Activated CD4-positive, alpha-beta T cell treated with anti-CD3 and anti-CD28 coated beads, Interleukin-2, Interleukin-4, amounts not matched to agents 100 ng/mL and 50 ng/mL, durations not matched to agents 16 hours and 8 hours (primary cell): Measurements from ENCODE around the gene DOK4.
"Not testable (repeated sequence)": the region's sequence is repeated elsewhere in the genome, so short reads cannot be mapped to it uniquely, and the experiment has no call there.

Source experiments
- DNase-seq: peaks from one replicate; pipeline ENCODE4 v3.0.0-alpha.2; 2020; ENCODE audit warnings: low spot score

The DOK4 gene

DNA sequence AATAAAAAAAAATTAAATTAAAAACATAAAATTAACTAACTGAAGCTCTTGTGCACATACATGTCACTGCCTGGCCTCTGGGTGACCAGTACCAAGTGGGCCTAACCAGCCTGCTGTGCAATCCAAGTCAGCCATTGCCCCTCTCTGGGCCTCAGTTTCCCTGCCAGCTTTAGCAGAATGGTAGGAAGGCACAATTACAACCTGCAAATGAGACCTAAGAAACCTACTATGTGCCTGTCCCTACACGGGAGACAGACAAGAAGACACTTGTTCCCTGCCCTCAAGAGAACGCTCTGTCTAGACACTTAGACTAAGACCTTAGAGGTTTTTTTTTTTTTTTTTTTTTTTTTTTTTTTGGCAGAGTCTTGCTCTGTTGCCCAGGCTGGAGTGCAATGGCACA, 40.8 kb downstream of the DOK4 start:
- no peak for DNase-seq

DNA sequence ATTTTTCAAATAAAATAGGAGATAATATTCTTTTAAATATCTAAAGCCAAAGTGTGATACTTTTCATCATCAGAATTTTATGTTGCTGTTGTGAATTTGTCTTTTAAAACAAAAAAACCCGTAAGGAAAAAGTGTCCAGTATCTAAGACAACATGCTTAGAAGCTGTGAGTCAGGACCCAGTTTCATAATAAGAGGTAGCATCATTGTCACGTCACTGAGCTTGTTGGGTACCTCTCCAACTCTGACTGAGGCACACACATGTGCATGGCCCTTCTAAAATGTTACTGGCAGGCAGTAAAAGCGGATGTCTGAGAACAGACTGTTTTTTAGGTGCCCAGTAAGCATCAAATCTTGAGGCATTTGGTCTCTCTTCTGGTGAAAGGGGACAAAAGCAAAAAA, 41.6 kb downstream of the DOK4 start:
- peak; percentile 11 for DNase-seq

DNA sequence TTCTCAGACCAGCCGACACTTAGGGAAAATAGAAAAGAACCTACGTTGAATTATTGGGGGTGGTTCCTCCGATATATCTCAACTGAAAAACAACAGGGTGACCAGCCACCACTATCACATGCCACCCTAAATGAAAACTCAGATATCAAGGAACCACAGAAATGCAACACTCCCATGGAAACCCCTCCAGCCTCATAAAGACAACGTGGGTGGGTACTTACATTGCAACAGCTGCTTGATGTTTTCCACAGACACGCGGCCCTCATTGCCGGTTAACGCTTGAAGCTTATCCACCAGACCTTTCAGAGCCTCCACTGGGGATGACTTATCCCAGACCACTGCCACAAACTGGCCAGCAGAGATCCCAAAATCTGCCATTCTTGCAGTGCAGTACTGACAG, 45.7 kb downstream of the DOK4 start:
- not testable (repeated sequence) for DNase-seq

DNA sequence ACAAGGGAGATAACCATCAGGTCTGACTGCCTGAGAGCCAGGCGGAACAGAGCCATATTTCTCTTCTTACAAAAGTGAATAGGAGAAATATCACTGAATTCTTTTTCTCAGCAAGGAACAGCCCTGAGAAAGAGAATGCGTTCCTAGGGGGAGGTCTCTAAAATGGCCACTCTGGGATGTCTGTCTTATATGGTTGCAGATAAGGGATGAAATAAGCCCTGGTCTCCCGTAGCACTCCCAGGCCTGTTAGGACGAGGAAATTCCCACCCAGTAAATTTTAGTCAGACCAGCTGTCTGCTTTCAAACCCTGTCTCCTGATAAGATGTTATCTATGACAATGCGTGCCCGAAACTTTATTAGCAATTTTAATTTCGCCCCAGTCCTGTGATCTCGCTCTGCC, 46.3 kb downstream of the DOK4 start:
- DNase-seq: not testable (repeated sequence)

DNA sequence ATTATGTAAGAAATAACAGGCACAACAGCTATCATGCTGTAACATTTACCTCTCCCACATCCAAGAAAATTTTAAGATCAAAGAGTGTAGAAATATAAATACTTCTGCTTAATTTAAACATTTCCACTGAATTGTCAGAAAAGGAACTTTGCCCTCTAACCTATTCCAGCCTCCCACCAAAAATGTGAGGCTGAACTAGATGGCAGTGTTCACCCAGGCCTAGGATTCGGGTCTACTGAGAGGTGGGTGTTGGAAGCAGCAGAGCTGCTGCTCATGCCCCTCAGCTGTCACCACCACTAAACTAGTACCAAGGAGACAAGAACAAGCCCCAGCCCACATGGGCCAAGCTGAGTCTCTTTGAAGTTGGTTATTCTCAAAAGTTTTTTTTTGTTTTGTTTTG, 50.5 kb downstream of the DOK4 start:
- no peak for DNase-seq

DNA sequence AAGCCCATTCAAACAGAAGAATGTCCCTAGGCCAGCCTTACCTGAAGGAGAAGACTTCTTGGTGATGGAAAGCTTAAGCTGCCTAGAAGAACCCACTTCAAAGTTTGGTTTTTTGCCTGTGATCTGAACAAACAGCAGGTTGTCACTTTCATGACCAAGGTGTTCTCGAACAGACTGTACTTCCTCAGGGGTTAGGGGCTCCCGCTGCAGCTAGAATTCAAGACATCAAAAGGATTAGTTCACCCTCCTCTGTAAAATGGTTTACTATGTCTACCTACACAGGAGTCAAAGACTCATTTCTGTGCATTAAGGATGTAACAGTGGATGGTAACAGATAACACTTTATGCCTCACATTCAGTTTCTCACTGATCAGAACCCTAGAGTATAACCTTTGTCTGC, 52.3 kb downstream of the DOK4 start:
- DNase-seq: no peak

- no peak for DNase-seq
Measured at GRCh38 chr16:57432989-57433388, 53.3 kb downstream of the DOK4 start.

GRCh38 chr16:57432505-57432904, 53.8 kb downstream of the DOK4 start:
- no peak for DNase-seq

DNA sequence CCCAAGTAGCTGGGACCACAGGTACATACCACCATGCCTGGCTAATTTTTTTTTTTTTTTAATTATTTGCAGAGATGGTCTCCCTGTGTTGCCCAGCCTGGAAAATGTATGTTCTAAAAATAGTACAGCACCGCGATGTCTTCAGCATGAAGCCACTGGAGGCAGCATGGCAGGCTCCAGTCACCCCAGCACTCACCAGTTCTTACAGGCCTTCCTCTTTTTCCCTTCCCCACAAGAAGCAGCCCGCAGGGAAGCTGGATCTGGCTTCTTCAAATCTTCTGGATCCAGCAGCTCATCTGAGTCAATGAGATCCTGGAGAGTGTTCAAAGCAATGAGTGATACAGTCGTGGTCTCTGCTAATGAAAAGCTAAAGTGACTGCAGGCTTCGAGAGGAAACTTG, 55.3 kb downstream of the DOK4 start:
- DNase-seq: no peak

DNA sequence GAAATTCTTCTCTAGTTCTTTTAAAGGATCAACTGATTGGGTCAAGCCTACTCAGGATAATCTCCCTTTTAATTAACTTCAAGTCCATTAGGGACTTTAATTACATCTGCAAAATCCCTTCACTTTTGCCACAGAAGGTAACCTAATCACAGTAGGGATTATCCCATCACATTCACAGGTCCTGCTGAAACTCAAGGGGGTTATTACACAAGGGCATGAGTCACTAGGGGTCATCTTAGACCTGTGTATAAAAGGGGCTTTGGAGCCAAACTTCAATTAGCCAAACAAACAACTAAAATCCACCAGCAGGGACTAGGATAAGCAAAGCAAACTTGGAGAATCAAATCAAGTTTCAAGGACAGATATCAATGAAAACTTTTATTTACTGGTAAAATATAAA, 58.5 kb downstream of the DOK4 start:
- DNase-seq: no peak

DNA sequence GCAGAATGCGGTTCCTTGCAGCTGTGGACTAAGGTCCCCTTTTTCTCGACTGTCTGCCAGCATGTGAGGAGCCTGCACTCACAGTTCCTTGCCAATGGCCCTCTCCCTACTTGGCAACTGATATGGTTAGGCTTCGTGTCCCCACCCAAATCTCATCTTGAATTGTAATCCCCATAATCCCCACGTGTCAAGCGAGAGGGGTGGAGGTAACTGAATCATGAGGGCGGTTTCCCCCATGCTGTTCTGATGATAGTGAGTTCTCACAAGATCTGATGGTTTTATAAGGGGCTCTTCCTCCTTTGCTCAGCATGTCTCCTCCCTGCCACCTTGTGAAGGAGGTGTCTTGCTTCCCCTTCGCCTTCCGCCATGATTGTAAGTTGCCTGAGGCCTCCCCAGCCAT, 59.0 kb downstream of the DOK4 start:
- DNase-seq: no peak

DNA sequence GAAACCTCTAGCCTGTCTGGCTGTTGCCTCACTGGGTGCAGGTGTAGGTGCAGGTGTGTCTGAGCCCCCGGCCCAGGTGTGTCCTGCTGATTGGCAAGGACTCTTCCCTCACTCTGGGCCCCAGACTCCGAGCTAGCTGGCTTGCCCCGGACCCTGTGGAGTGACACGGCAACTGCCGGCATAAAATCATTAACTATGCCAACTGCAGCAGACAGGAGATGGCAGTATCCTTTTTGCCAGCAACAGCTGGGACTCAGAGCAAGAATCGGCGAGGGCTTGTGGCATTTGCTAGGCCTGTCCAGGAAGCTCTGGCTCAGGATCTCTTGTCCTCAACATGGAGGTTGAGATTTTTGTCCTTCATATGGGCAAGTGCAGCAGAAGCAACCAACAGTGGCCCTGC, 59.9 kb downstream of the DOK4 start:
- DNase-seq: no peak

- DNase-seq: no peak
Measured at GRCh38 chr16:57424583-57424982, 61.7 kb downstream of the DOK4 start.

DNA sequence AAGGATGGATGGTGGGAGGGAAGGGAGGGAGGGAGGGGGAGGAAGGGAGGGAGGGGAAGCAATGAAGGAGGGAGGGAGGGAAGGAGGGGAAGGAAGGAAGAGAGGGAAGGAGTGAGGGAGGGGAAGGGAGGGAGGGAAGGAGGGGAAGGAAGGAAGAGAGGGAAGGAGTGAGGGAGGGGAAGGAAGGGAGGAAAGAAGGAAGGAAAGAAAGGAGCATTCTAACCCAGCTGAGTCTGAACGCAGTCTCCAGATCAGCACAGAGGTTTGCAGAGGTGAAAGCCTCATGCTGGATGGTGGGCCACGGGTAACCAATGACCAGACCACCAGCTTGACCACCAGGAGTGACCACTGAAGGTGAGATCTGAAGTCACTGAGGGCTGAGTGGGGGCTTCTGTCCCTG, 63.1 kb downstream of the DOK4 start:
- no peak for DNase-seq

GRCh38 chr16:57422026-57422944, 64.0 kb downstream of the DOK4 start:
- DNase-seq: no peak
